Activated CD8-positive, alpha-beta T cell treated with anti-CD3 and anti-CD28 coated beads for 36 hours (primary cell): Measurements from ENCODE around the gene RTP4. TPM values are rescaled to one million over a fixed set of nuclear protein-coding genes. Genes with fewer than 3 reads are reported as not detected.

Experiments
- ATAC-seq: fragments of 200-7000 bp; cut with Tn5 transposase; one replicate; pipeline ENCODE4 v1.10.0; 2021; ENCODE audit warnings: mild to moderate bottlenecking, moderate library complexity
- CTCF ChIA-PET: fragments of 350-600 bp; sonication (Branson Sonifier 250); formaldehyde crosslinking; loops from one replicate; lab custom pipeline; 2021; ENCODE audit warnings: antibody characterized with exemption; lab: Charles Lee
- POLR2A ChIA-PET: fragments of 350-600 bp; sonication (Branson Sonifier 250); formaldehyde crosslinking; loops from one replicate; lab custom pipeline; 2021; ENCODE audit warnings: antibody characterized with exemption; lab: Charles Lee
- DNase-seq: peaks from one replicate; pipeline ENCODE4 v3.0.0-alpha.2; 2020
- H3K27ac Mint-ChIP-seq: one replicate; pipeline ENCODE4 v1.8.0; 2021; ENCODE audit warnings: mild to moderate bottlenecking, mixed read lengths
- H3K27me3 Mint-ChIP-seq: one replicate; pipeline ENCODE4 v1.8.0; 2021; ENCODE audit warnings: mixed read lengths
- H3K36me3 Mint-ChIP-seq: one replicate; pipeline ENCODE4 v1.8.0; 2021; ENCODE audit warnings: low read depth, mixed read lengths
- H3K4me1 Mint-ChIP-seq: one replicate; pipeline ENCODE4 v1.8.0; 2021; ENCODE audit warnings: low read depth, mixed read lengths
- H3K4me3 Mint-ChIP-seq: one replicate; pipeline ENCODE4 v1.8.0; 2021; ENCODE audit warnings: mild to moderate bottlenecking, moderate library complexity, mixed read lengths
- H3K9me3 Mint-ChIP-seq: one replicate; pipeline ENCODE4 v1.8.0; 2021; ENCODE audit warnings: mixed read lengths
- intact Hi-C: fragments of 100-400 bp; cut with micrococcal nuclease; formaldehyde crosslinking; loops from one replicate; pipeline ENCODE4 v1.10.0; 2022
- total RNA-seq, 2 experiments: library from RNA; stranded (reverse); gene quantifications; one replicate each; pipeline ENCODE4 v1.2.3, GENCODE V29; 2021
- TF ChIP-seq, protein P1 (sequence below): fragments of 200-600 bp; IDR thresholded peaks from one replicate; pipeline ENCODE4 v1.8.0; 2022; ENCODE audit warnings: antibody characterized with exemption, mild to moderate bottlenecking

The RTP4 gene
- total RNA-seq, 2 experiments from 2014 or later: 3.4 to 3.6 TPM

DNA sequence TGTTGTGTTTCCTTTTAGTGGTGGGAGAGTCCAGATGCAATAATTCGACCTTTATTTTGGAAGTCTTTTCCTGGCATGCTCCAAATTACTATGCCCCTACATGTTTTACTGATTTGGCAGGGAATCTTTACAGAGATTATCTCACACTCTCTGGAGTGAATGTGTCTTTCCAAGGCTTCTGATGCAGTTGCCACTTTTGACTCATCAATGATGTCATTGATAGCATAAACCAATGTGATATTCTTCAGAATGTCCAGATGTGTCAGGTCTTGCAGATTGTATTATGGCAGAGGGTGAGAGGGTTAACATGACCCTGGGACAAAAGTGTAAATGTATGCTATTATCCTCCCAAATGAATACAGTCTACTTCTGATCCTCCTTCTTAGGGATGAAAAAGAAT is 9.7 kb downstream of the RTP4 start:
- intact Hi-C loops: no loop called here
- TF ChIP-seq, protein P1, sequence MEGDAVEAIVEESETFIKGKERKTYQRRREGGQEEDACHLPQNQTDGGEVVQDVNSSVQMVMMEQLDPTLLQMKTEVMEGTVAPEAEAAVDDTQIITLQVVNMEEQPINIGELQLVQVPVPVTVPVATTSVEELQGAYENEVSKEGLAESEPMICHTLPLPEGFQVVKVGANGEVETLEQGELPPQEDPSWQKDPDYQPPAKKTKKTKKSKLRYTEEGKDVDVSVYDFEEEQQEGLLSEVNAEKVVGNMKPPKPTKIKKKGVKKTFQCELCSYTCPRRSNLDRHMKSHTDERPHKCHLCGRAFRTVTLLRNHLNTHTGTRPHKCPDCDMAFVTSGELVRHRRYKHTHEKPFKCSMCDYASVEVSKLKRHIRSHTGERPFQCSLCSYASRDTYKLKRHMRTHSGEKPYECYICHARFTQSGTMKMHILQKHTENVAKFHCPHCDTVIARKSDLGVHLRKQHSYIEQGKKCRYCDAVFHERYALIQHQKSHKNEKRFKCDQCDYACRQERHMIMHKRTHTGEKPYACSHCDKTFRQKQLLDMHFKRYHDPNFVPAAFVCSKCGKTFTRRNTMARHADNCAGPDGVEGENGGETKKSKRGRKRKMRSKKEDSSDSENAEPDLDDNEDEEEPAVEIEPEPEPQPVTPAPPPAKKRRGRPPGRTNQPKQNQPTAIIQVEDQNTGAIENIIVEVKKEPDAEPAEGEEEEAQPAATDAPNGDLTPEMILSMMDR: no peak
- Mint-ChIP-seq H3K27ac (no peak overlapping the region), H3K36me3 (peaks cover 12% of the 10 kb centered on the region), H3K9me3 (peaks cover 15% of the 10 kb centered on the region), H3K27me3 (no peaks in the 10 kb centered on the region), H3K4me3 (no peak overlapping the region), H3K4me1 (no peaks in the 10 kb centered on the region)
- CTCF ChIA-PET: no interaction called here
- ATAC-seq: no peak
- POLR2A ChIA-PET: no interaction called here
- DNase-seq: no peak

DNA sequence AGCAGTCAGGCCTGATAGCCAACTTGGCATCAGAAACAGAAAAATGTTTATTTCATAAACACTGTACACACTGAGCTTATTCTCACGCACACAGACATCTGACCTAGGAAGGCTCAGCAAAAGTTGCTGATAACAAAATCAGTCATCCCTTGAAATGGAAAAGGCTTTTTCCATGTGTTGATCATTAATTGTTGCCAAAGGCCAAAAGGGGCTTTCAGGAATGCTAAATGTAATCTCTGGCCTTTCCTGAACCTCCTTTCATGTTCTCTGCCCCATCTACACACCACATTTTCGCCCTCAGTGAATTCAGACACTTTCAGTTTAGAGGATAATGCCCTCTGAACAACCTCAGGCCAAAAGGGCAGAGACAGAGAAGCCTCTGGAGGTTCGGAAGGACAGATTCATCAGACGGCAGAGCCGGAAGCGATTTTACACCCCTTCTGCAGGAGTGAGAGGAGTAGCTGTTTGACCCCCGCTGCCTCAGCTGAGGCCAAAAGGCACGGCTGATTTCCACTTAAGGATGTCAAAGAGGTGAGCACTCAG is 14.5 kb downstream of the RTP4 start:
- POLR2A ChIA-PET: no interaction called here
- no peak overlapping the region for H3K27ac Mint-ChIP-seq
- TF ChIP-seq, protein P1: no peak
- H3K36me3 Mint-ChIP-seq: peaks cover 4% of the 10 kb centered on the region
- intact Hi-C loops: no loop called here
- peaks cover 9% of the 10 kb centered on the region for H3K27me3 Mint-ChIP-seq
- CTCF ChIA-PET: interaction anchor here (1.2 kb wide), 1 partner anchor 64 kb away, joined by 3 read pairs; no protein-coding TSS in a partner anchor
- H3K9me3 Mint-ChIP-seq: peaks cover 6% of the 10 kb centered on the region
- ATAC-seq (no peak), DNase-seq (no peak)
- H3K4me1 Mint-ChIP-seq: no peaks in the 10 kb centered on the region
- H3K4me3 Mint-ChIP-seq: no peak overlapping the region

DNA sequence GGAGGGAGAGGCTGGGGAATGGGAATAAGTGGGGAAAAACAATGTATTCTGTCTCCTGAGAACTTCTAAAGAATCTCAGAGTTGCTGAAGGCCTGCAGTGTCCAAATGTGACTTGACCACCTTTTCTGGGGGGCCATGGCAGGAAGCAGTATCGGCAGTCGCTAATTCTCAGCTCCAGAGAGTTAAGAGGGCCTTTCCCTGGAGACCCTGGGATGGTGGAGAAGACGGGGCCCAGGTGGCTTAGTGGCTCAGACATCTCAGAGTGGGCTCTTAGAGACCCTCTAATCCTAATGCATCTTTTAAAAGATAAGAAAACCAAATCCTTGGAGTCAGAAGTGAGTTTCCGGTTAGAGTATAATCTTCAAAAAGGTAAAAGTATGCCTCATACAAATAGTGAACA is 15.1 kb downstream of the RTP4 start:
- DNase-seq: no peak
- ChIA-PET POLR2A (no interaction called here), CTCF (interaction anchor here (1.2 kb wide), 1 partner anchor 64 kb away, joined by 3 read pairs; no protein-coding TSS in a partner anchor)
- Mint-ChIP-seq H3K27me3 (peaks cover 11% of the 10 kb centered on the region), H3K4me3 (no peak overlapping the region), H3K36me3 (no peaks in the 10 kb centered on the region), H3K27ac (no peak overlapping the region), H3K9me3 (peaks cover 5% of the 10 kb centered on the region), H3K4me1 (no peaks in the 10 kb centered on the region)
- intact Hi-C loops: no loop called here
- ATAC-seq: no peak
- TF ChIP-seq, protein P1: no peak

DNA sequence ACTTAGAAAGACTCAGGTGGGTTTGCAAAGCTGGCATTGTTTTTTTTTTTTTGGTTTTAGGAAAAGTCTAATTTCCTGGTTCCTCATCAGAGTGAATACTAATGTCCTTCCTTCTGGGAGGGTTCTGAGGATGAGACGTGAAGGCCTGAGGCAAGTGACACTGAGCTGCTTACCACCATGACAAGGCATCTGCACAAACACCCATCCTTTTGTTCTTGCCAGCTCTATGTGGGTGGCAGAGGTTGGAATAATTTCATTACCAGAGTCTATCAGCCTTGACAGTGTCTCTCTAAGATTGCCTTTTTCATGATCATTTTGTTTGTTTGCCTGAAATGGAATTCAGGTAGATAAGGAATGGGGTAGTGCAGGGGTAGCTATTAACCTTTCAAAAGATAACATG is 17.1 kb downstream of the RTP4 start:
- ATAC-seq (no peak), DNase-seq (no peak)
- Mint-ChIP-seq H3K27me3 (peaks cover 24% of the 10 kb centered on the region), H3K36me3 (no peaks in the 10 kb centered on the region), H3K9me3 (peaks cover 7% of the 10 kb centered on the region), H3K4me3 (no peak overlapping the region), H3K4me1 (no peaks in the 10 kb centered on the region), H3K27ac (no peak overlapping the region)
- TF ChIP-seq, protein P1: no peak
- intact Hi-C loops: no loop called here
- ChIA-PET CTCF (interaction anchor here (1.8 kb wide), 1 partner anchor 66 kb away, joined by 8 read pairs; no protein-coding TSS in a partner anchor), POLR2A (interaction anchor here (0.6 kb wide), 1 partner anchor 25 kb away, joined by 3 read pairs; no protein-coding TSS in a partner anchor)

DNA sequence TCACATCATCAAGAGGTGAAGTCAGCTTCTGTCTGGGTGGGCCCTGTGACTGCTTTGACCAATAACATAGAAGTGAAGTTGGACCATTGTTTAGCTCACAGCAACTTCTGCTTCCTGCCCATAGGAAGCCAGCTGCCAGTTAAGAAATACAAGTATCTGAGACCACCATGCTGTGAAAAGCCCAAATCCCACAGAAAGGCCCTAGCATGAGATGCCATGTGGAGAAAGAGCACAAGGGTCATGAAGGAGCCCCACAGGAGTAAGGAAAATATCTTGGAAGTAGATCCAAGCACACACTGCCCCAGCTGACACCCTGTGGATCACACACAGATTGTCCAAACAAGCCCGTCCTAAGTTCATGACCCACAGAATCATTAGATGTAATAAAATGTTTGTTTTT is 28.5 kb downstream of the RTP4 start:
- no peak overlapping the region for H3K27ac Mint-ChIP-seq
- CTCF ChIA-PET: no interaction called here
- TF ChIP-seq, protein P1: no peak
- no peaks in the 10 kb centered on the region for H3K36me3 Mint-ChIP-seq
- H3K4me1 Mint-ChIP-seq: no peaks in the 10 kb centered on the region
- H3K9me3 Mint-ChIP-seq: no peaks in the 10 kb centered on the region
- DNase-seq (no peak), ATAC-seq (no peak)
- peaks cover 22% of the 10 kb centered on the region for H3K27me3 Mint-ChIP-seq
- POLR2A ChIA-PET: no interaction called here
- H3K4me3 Mint-ChIP-seq: no peak overlapping the region
- intact Hi-C loops: no loop called here
